Smooth muscle cell (in vitro differentiated cells): ENCODE data around the gene ADD1. TPM values are rescaled to one million over a fixed set of nuclear protein-coding genes. Genes with fewer than 3 reads are reported as not detected.

ENCODE experiments used
- DNase-seq: peaks from one replicate; lab custom pipeline; 2025; ENCODE audit not compliant: unreplicated experiment; lab: John Stamatoyannopoulos, UW
- H2AFZ ChIP-seq: fragments of 200-600 bp; sonication (generic); 2 replicates; pipeline ENCODE4 v1.6.0; 2016; ENCODE audit warnings: antibody characterized with exemption, low read depth, mild to moderate bottlenecking
- H3F3A ChIP-seq: fragments of 200-600 bp; sonication (generic); 2 replicates; pipeline ENCODE4 v1.6.0; 2017; ENCODE audit warnings: antibody characterized with exemption, low read depth
- H3K27ac ChIP-seq: fragments of 200-600 bp; sonication (generic); 2 replicates; pipeline ENCODE4 v1.5.1; 2016; ENCODE audit warnings: low read depth, mild to moderate bottlenecking
- H3K27me3 ChIP-seq: fragments of 200-600 bp; sonication (generic); 2 replicates; pipeline ENCODE4 v1.6.1; 2016; ENCODE audit warnings: low read depth, mild to moderate bottlenecking
- H3K36me3 ChIP-seq: fragments of 200-600 bp; sonication (generic); 2 replicates; pipeline ENCODE4 v1.5.1; 2016; ENCODE audit warnings: low read depth
- H3K4me1 ChIP-seq: fragments of 200-600 bp; sonication (generic); 2 replicates; pipeline ENCODE4 v1.5.1; 2016; ENCODE audit warnings: low read depth
- H3K4me2 ChIP-seq: fragments of 200-600 bp; sonication (generic); 2 replicates; pipeline ENCODE4 v1.6.0; 2016; ENCODE audit warnings: mild to moderate bottlenecking
- H3K4me3 ChIP-seq: fragments of 200-600 bp; sonication (generic); 2 replicates; pipeline ENCODE4 v1.5.1; 2016; ENCODE audit warnings: mild to moderate bottlenecking
- H3K79me2 ChIP-seq: fragments of 200-600 bp; sonication (generic); 2 replicates; pipeline ENCODE4 v1.6.0; 2016; ENCODE audit warnings: low read depth, mild to moderate bottlenecking
- H3K9ac ChIP-seq: fragments of 200-600 bp; sonication (generic); 2 replicates; pipeline ENCODE4 v1.6.0; 2016; ENCODE audit warnings: low read depth
- H3K9me3 ChIP-seq: fragments of 200-600 bp; sonication (generic); replicated peaks from 2 replicates; pipeline ENCODE4 v1.5.1; 2016; ENCODE audit warnings: low read depth
- H4K20me1 ChIP-seq: fragments of 200-600 bp; sonication (generic); 2 replicates; pipeline ENCODE4 v1.6.0; 2016; ENCODE audit warnings: low read depth
- WGBS: methylation state at CpG from one replicate; pipeline ENCODE4 v1.1.7; 2016; ENCODE audit warnings: low lambda C conversion rate; 5-methylcytosine and 5-hydroxymethylcytosine counted together
- polyA plus RNA-seq: library from polyadenylated mRNA; unstranded; fragments of >200 nt; fragmentation: Nextera tagmentation; extraction: Ambion mirVana; gene quantifications from 2 replicates; pipeline ENCODE4 v1.2.1, GENCODE V29; 2016
- total RNA-seq: library from RNA; depleted of rRNA; stranded (reverse); fragments of >200 nt; gene quantifications from 2 replicates; pipeline ENCODE4 v1.2.3, GENCODE V29; 2014
- TF ChIP-seq, protein P1 (sequence below): fragments of 200-600 bp; sonication (generic); IDR thresholded peaks from 2 replicates; pipeline ENCODE4 v1.5.1; 2017; ENCODE audit warnings: borderline replicate concordance, mild to moderate bottlenecking, antibody characterized with exemption; ENCODE audit not compliant: insufficient read depth, poor library complexity, severe bottlenecking

The ADD1 gene
- total and polyA plus RNA-seq, 2 experiments from 2014 or later: 109 to 175 TPM

- H3K4me3 ChIP-seq: no peak overlapping the region
- H3K79me2 ChIP-seq: peaks cover 96% of the 10 kb centered on the region
- peaks cover 5% of the 10 kb centered on the region for H3F3A ChIP-seq
- H3K4me2 ChIP-seq: no peak overlapping the region
- H2AFZ ChIP-seq: no peak overlapping the region
- no peaks in the 10 kb centered on the region for H3K36me3 ChIP-seq
- H3K27ac ChIP-seq: no peak overlapping the region
- WGBS: 93% methylated on average over 2 of the region's 2 CpGs
- H3K9me3 ChIP-seq: no peaks in the 10 kb centered on the region
- H3K9ac ChIP-seq: no peak overlapping the region
- H4K20me1 ChIP-seq: peaks cover 100% of the 10 kb centered on the region
- peaks cover 37% of the 10 kb centered on the region for H3K4me1 ChIP-seq
- no peak for DNase-seq
- TF ChIP-seq, protein P1, sequence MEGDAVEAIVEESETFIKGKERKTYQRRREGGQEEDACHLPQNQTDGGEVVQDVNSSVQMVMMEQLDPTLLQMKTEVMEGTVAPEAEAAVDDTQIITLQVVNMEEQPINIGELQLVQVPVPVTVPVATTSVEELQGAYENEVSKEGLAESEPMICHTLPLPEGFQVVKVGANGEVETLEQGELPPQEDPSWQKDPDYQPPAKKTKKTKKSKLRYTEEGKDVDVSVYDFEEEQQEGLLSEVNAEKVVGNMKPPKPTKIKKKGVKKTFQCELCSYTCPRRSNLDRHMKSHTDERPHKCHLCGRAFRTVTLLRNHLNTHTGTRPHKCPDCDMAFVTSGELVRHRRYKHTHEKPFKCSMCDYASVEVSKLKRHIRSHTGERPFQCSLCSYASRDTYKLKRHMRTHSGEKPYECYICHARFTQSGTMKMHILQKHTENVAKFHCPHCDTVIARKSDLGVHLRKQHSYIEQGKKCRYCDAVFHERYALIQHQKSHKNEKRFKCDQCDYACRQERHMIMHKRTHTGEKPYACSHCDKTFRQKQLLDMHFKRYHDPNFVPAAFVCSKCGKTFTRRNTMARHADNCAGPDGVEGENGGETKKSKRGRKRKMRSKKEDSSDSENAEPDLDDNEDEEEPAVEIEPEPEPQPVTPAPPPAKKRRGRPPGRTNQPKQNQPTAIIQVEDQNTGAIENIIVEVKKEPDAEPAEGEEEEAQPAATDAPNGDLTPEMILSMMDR: no peak
- no peaks in the 10 kb centered on the region for H3K27me3 ChIP-seq
Measured at GRCh38 chr4:2870082-2870481, 26.4 kb downstream of the ADD1 start.

DNA sequence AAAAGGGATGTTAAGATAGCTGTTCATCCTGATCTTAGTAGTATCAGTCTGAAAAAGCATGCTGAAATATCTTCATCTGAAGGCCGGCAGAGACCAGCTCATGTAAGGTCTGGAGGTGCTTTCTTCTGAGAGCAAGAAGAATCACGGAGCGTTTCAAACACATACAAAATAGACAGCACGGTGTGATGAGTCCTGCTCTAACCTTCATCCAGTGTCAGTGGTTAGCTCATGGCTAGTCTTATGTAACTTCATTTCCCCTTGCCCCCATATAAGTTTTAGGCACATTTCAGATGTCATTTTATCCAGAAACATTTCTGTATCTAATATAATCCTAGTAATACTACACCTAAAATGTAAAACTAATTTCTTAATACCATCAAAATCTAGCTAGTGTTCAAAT, 27.8 kb downstream of the ADD1 start:
- no peak for DNase-seq
- WGBS: 92% methylated on average over 4 of the region's 4 CpGs
- TF ChIP-seq, protein P1: no peak
- Histone ChIP-seq H4K20me1 (peaks cover 100% of the 10 kb centered on the region), H3K9me3 (no peaks in the 10 kb centered on the region), H2AFZ (no peak overlapping the region), H3K4me3 (no peak overlapping the region), H3F3A (no peaks in the 10 kb centered on the region), H3K36me3 (no peaks in the 10 kb centered on the region), H3K27ac (no peak overlapping the region), H3K4me2 (no peak overlapping the region), H3K27me3 (no peaks in the 10 kb centered on the region), H3K4me1 (peaks cover 34% of the 10 kb centered on the region), H3K9ac (no peak overlapping the region), H3K79me2 (peaks cover 96% of the 10 kb centered on the region)

- 30% methylated on average over 2 of the region's 2 CpGs for WGBS
Measured at GRCh38 chr4:2871911-2872310, 28.3 kb downstream of the ADD1 start.

GRCh38 chr4:2873329-2873728, 29.7 kb downstream of the ADD1 start:
- Histone ChIP-seq H2AFZ (no peak overlapping the region), H3K79me2 (peaks cover 100% of the 10 kb centered on the region), H3K9me3 (no peaks in the 10 kb centered on the region), H3K4me1 (peaks cover 17% of the 10 kb centered on the region), H3F3A (no peaks in the 10 kb centered on the region), H4K20me1 (peaks cover 100% of the 10 kb centered on the region), H3K36me3 (no peaks in the 10 kb centered on the region), H3K4me2 (no peak overlapping the region), H3K27me3 (no peaks in the 10 kb centered on the region), H3K27ac (no peak overlapping the region), H3K4me3 (no peak overlapping the region), H3K9ac (no peak overlapping the region)
- 96% methylated on average over 1 of the region's 1 CpG for WGBS
- DNase-seq: no peak
- TF ChIP-seq, protein P1: no peak

More at GRCh38 chr4:2871911-2872310, 28.3 kb downstream of the ADD1 start:
- no peak overlapping the region for H3K4me2 ChIP-seq
- H3K36me3 ChIP-seq: no peaks in the 10 kb centered on the region
- TF ChIP-seq, protein P1: no peak
- H3K9me3 ChIP-seq: no peaks in the 10 kb centered on the region
- peaks cover 100% of the 10 kb centered on the region for H4K20me1 ChIP-seq
- no peaks in the 10 kb centered on the region for H3K27me3 ChIP-seq
- peaks cover 31% of the 10 kb centered on the region for H3K4me1 ChIP-seq
- no peak overlapping the region for H3K4me3 ChIP-seq
- no peak overlapping the region for H3K27ac ChIP-seq
- H2AFZ ChIP-seq: no peak overlapping the region
- no peak for DNase-seq
- H3F3A ChIP-seq: no peaks in the 10 kb centered on the region
- H3K9ac ChIP-seq: no peak overlapping the region
- H3K79me2 ChIP-seq: peaks cover 96% of the 10 kb centered on the region
